GM23248 (cell line): ENCODE data around the gene CYGB. TPM values are rescaled to one million over a fixed set of nuclear protein-coding genes. Genes with fewer than 3 reads are reported as not detected.
A peak's percentile ranks its signal among the peaks of the same experiment; 100 is the strongest.

Experiments used
- DNase-seq: peaks from one replicate; pipeline ENCODE4 v3.0.0-alpha.2; 2015
- H2AFZ ChIP-seq: fragments of 200-600 bp; sonication (generic); 2 replicates; pipeline ENCODE4 v1.6.1; 2016; ENCODE audit warnings: antibody characterized with exemption
- H3F3A ChIP-seq: fragments of 200-600 bp; sonication (generic); 2 replicates; pipeline ENCODE4 v1.6.1; 2016; ENCODE audit warnings: mild to moderate bottlenecking, antibody characterized with exemption, mixed run types; ENCODE audit not compliant: insufficient read depth
- H3K27ac ChIP-seq: fragments of 200-600 bp; sonication (generic); 2 replicates; pipeline ENCODE4 v1.5.1; 2016; ENCODE audit warnings: mild to moderate bottlenecking
- H3K27me3 ChIP-seq: fragments of 200-600 bp; sonication (generic); replicated peaks from 2 replicates; pipeline ENCODE4 v1.6.1; 2016; ENCODE audit warnings: mild to moderate bottlenecking; ENCODE audit not compliant: insufficient read depth
- H3K36me3 ChIP-seq: fragments of 200-600 bp; sonication (generic); 2 replicates; pipeline ENCODE4 v1.6.1; 2016; ENCODE audit warnings: low read depth, mild to moderate bottlenecking
- H3K4me1 ChIP-seq: fragments of 200-600 bp; sonication (generic); 2 replicates; pipeline ENCODE4 v1.6.1; 2016; ENCODE audit warnings: mild to moderate bottlenecking; ENCODE audit not compliant: insufficient read depth
- H3K4me2 ChIP-seq: fragments of 200-600 bp; sonication (generic); one replicate; pipeline ENCODE4 v1.6.1; 2016; ENCODE audit warnings: mild to moderate bottlenecking; ENCODE audit not compliant: unreplicated experiment
- H3K4me3 ChIP-seq: fragments of 200-600 bp; sonication (generic); 2 replicates; pipeline ENCODE4 v1.5.1; 2016; ENCODE audit warnings: mild to moderate bottlenecking
- H3K79me2 ChIP-seq: fragments of 200-600 bp; sonication (generic); 2 replicates; pipeline ENCODE4 v1.6.1; 2016; ENCODE audit warnings: mild to moderate bottlenecking; ENCODE audit not compliant: insufficient read depth
- H3K9ac ChIP-seq: fragments of 200-600 bp; sonication (generic); 2 replicates; pipeline ENCODE4 v1.6.1; 2016; ENCODE audit warnings: mild to moderate bottlenecking
- H3K9me2 ChIP-seq: fragments of 200-600 bp; sonication (generic); 2 replicates; pipeline ENCODE4 v1.6.1; 2016; ENCODE audit warnings: mixed run types, mild to moderate bottlenecking, moderate library complexity; ENCODE audit not compliant: insufficient read depth
- H3K9me3 ChIP-seq: fragments of 200-600 bp; sonication (generic); one replicate; pipeline ENCODE4 v1.6.1; 2017; ENCODE audit warnings: low read depth
- H4K20me1 ChIP-seq: fragments of 200-600 bp; sonication (generic); 2 replicates; pipeline ENCODE4 v1.6.0; 2016; ENCODE audit not compliant: insufficient read depth
- EZH2 ChIP-seq: fragments of 200-600 bp; sonication (generic); IDR thresholded peaks from 2 replicates; pipeline ENCODE4 v1.6.1; 2018; ENCODE audit warnings: antibody characterized with exemption, mild to moderate bottlenecking; ENCODE audit not compliant: insufficient read depth, poor library complexity, severe bottlenecking
- EZH2phosphoT487 ChIP-seq: fragments of 200-600 bp; sonication (generic); IDR thresholded peaks from 2 replicates; pipeline ENCODE4 v1.6.1; 2018; ENCODE audit warnings: antibody characterized with exemption, moderate library complexity, mild to moderate bottlenecking, low read depth; ENCODE audit not compliant: insufficient read depth
- WGBS, 2 experiments: methylation state at CpG; one replicate each; pipeline ENCODE4 v1.1.6; 2015 to 2017; ENCODE audit warnings: low lambda C conversion rate in 2 of 2, low coverage in 1 of 2; ENCODE audit errors: missing lambda C conversion rate in 2 of 2; 5-methylcytosine and 5-hydroxymethylcytosine counted together
- in situ Hi-C: fragments of 300-500 bp; cut with MboI; formaldehyde crosslinking; loops from 2 replicates; pipeline ENCODE4 v1.15.0; 2020
- polyA plus RNA-seq: library from polyadenylated mRNA; unstranded; fragments of >200 nt; fragmentation: Nextera tagmentation; extraction: Ambion mirVana; gene quantifications from 2 replicates; pipeline ENCODE4 v1.2.1, GENCODE V29; 2016
- total RNA-seq: library from RNA; depleted of rRNA; stranded (reverse); fragments of >200 nt; shearing (Covaris generic); gene quantifications from 2 replicates; pipeline ENCODE4 v1.2.3, GENCODE V29; 2014

The CYGB gene
- total and polyA plus RNA-seq, 2 experiments from 2014 or later: 1.1 to 8.3 TPM

- 73 to 81% methylated on average over 3 to 4 of the region's 4 CpGs for WGBS, 2 experiments
- in situ Hi-C loops: loop anchor here (25.0 kb wide), 1 partner anchor 88 kb away; the partner anchor contains the start of gene ST6GALNAC2
- H3K36me3 ChIP-seq: no peaks in the 10 kb centered on the region
These were observed 38.6 kb downstream of the CYGB start for GRCh38 chr17:76498876-76499251.

GRCh38 chr17:76497979-76498875 lies 39.3 kb downstream of the CYGB start:
- peak overlapping the region; percentile 67 for H2AFZ ChIP-seq
- TF ChIP-seq EZH2 (no peak), EZH2phosphoT487 (no peak)
- peaks cover 14% of the 10 kb centered on the region for H3K4me1 ChIP-seq
- no peaks in the 10 kb centered on the region for H3K27me3 ChIP-seq
- H3K9me2 ChIP-seq: no peaks in the 10 kb centered on the region
- peaks cover 5% of the 10 kb centered on the region for H3K79me2 ChIP-seq
- in situ Hi-C loops: loop anchor here (25.0 kb wide), 1 partner anchor 89 kb away; the partner anchor contains the start of gene ST6GALNAC2
- H3K4me3 ChIP-seq: peak overlapping the region; percentile 34
- no peaks in the 10 kb centered on the region for H4K20me1 ChIP-seq
- DNase-seq: peak; percentile 91
- H3K9me3 ChIP-seq: no peaks in the 10 kb centered on the region
- peak overlapping the region; percentile 57 for H3K27ac ChIP-seq
- peak overlapping the region; percentile 40 for H3K4me2 ChIP-seq
- WGBS, 2 experiments: 8 to 12% methylated on average over 31 of the region's 31 CpGs
- no peaks in the 10 kb centered on the region for H3K36me3 ChIP-seq
- peaks cover 6% of the 10 kb centered on the region; the same call in 1 of the 2 replicates for H3F3A ChIP-seq
- H3K9ac ChIP-seq: peak overlapping the region; percentile 57

More at GRCh38 chr17:76498876-76499251, 38.6 kb downstream of the CYGB start:
- DNase-seq: no peak
- Histone ChIP-seq H3K4me3 (no peak overlapping the region), H4K20me1 (no peaks in the 10 kb centered on the region), H3K27me3 (no peaks in the 10 kb centered on the region), H2AFZ (no peak overlapping the region), H3K4me2 (no peak overlapping the region), H3K9me3 (no peaks in the 10 kb centered on the region), H3K4me1 (peaks cover 9% of the 10 kb centered on the region), H3K79me2 (peaks cover 5% of the 10 kb centered on the region), H3K9me2 (no peaks in the 10 kb centered on the region), H3K9ac (no peak overlapping the region), H3F3A (peaks cover 6% of the 10 kb centered on the region; the same call in 1 of the 2 replicates), H3K27ac (peak overlapping the region; percentile 57; the same call in 1 of the 2 replicates)
- TF ChIP-seq EZH2 (no peak), EZH2phosphoT487 (no peak)

- Histone ChIP-seq H3K36me3 (no peaks in the 10 kb centered on the region), H2AFZ (peak overlapping the region; percentile 67), H3K9me3 (no peaks in the 10 kb centered on the region), H3K9ac (peak overlapping the region; percentile 57), H4K20me1 (no peaks in the 10 kb centered on the region), H3F3A (peaks cover 6% of the 10 kb centered on the region; the same call in 1 of the 2 replicates), H3K9me2 (no peaks in the 10 kb centered on the region), H3K4me2 (peak overlapping the region; percentile 40), H3K27me3 (no peaks in the 10 kb centered on the region), H3K4me3 (peak overlapping the region; percentile 34), H3K4me1 (peaks cover 18% of the 10 kb centered on the region), H3K27ac (peak overlapping the region; percentile 57), H3K79me2 (peaks cover 5% of the 10 kb centered on the region)
- no peak for TF ChIP-seq EZH2phosphoT487
- no peak for TF ChIP-seq EZH2
- in situ Hi-C loops: loop anchor here (25.0 kb wide), 1 partner anchor 90 kb away; the partner anchor contains the start of gene ST6GALNAC2
- whole genome bisulfite sequencing, 2 experiments: 14 to 24% methylated on average over 2 of the region's 2 CpGs
- no peak for DNase-seq
These were observed 39.9 kb downstream of the CYGB start for GRCh38 chr17:76497699-76497978.

- Histone ChIP-seq H3K9ac (no peak overlapping the region), H4K20me1 (no peaks in the 10 kb centered on the region), H3K27ac (no peak overlapping the region), H3K79me2 (peaks cover 5% of the 10 kb centered on the region), H3K27me3 (no peaks in the 10 kb centered on the region), H3K4me3 (no peak overlapping the region), H3K4me2 (no peak overlapping the region), H3K36me3 (no peaks in the 10 kb centered on the region), H2AFZ (no peak overlapping the region), H3K9me3 (no peaks in the 10 kb centered on the region), H3F3A (peaks cover 6% of the 10 kb centered on the region; the same call in 1 of the 2 replicates), H3K9me2 (no peaks in the 10 kb centered on the region), H3K4me1 (peaks cover 18% of the 10 kb centered on the region)
- no peak for DNase-seq
- in situ Hi-C loops: loop anchor here (25.0 kb wide), 1 partner anchor 91 kb away; the partner anchor contains the start of gene ST6GALNAC2
- WGBS, 2 experiments: 94 to 95% methylated on average over 6 of the region's 6 CpGs
- TF ChIP-seq EZH2phosphoT487 (no peak), EZH2 (no peak)
These were observed 41.0 kb downstream of the CYGB start for GRCh38 chr17:76496464-76496863.
